ENCODE data around the gene CWF19L1. TPM values are rescaled to one million over a fixed set of nuclear protein-coding genes. Genes with fewer than 3 reads are reported as not detected.

CWF19L1 gene
- total and polyA plus RNA-seq, 2 donors (not counting 1 experiment from before 2014, with no cell fraction given): 16.0 to 17.3 TPM

DNA sequence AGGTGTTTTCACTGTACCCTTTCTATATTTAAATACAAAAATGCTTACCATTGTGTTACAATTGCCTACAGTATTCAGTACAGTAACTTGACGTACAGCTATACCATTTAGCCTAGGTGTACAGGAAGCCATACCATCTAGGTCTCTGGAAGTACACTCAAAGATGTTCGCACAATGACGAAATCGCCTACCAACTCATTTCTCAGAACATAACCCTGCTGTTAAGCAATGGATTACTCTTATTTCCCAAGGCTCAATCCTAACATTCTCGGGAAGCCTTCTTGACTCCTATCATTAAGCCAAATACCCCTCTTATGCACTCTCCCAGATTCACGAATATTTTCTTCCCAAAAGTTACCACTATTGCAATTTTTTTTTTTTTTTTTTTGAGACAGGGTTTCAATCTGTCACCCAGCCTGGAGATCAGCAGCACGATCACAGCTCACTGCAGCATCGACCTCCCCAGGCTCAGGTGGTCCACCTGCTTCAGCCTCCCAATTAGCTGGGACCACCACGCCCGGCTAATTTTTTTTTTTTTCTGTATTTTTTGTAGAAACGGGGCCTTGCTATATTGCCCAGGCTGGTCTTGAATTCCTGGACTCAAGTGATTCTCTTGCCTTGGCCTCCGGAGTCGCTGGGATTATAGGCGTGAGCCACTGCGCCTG is 1.5 kb downstream of the CWF19L1 start:
- Histone ChIP-seq H3K4me1 (ENCODE audit: control insufficient read depth, extremely low read depth, insufficient read depth, low read length) (no peaks in the 10 kb centered on the region), H3K4me2 (ENCODE audit: extremely low read depth, insufficient read depth, low read length) (peak overlapping the region; percentile 83), H4K20me1 (ENCODE audit: control insufficient read depth, extremely low read depth, insufficient read depth, low read length) (no peaks in the 10 kb centered on the region), H3K27me3 (ENCODE audit: control insufficient read depth, insufficient read depth, low read length) (no peaks in the 10 kb centered on the region), H3K36me3 (ENCODE audit: control insufficient read depth, insufficient read depth, low read length) (no peaks in the 10 kb centered on the region), H3K27ac (ENCODE audit: insufficient read depth, low read length) (no peak overlapping the region), H2AFZ (ENCODE audit: low read length) (no peak overlapping the region), H3K9me3 (ENCODE audit: control insufficient read depth, insufficient read depth, low read depth, low read length) (no peaks in the 10 kb centered on the region), H3K9ac (ENCODE audit: insufficient read depth, low read length) (no peak overlapping the region), H3K79me2 (ENCODE audit: control insufficient read depth, insufficient read depth, low read length) (peaks cover 11% of the 10 kb centered on the region), H3K4me3 (replicated peaks in 1 of 4; ENCODE audit: control extremely low read depth in 1 of 4, insufficient read depth in 1 of 4, low read depth in 3 of 4, low read length in 4 of 4) (peak overlapping the region in 2 of 4 experiments; percentile 18 to 96)
- TF ChIP-seq, protein P1, sequence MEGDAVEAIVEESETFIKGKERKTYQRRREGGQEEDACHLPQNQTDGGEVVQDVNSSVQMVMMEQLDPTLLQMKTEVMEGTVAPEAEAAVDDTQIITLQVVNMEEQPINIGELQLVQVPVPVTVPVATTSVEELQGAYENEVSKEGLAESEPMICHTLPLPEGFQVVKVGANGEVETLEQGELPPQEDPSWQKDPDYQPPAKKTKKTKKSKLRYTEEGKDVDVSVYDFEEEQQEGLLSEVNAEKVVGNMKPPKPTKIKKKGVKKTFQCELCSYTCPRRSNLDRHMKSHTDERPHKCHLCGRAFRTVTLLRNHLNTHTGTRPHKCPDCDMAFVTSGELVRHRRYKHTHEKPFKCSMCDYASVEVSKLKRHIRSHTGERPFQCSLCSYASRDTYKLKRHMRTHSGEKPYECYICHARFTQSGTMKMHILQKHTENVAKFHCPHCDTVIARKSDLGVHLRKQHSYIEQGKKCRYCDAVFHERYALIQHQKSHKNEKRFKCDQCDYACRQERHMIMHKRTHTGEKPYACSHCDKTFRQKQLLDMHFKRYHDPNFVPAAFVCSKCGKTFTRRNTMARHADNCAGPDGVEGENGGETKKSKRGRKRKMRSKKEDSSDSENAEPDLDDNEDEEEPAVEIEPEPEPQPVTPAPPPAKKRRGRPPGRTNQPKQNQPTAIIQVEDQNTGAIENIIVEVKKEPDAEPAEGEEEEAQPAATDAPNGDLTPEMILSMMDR (conservative IDR thresholded peaks at IDR 0.05 in 1 of 2, IDR thresholded peaks at IDR 0.05 in 1 of 2; ENCODE audit: low read depth in 1 of 2, low read length in 2 of 2): no peak
- TF ChIP-seq EZH2 (IDR thresholded peaks at IDR 0.05; ENCODE audit: low read length, missing control alignments): no peak
- peak in 1 of 2 donors; percentile 3 for DNase-seq (ENCODE audit: low read depth in 2 of 2)

DNA sequence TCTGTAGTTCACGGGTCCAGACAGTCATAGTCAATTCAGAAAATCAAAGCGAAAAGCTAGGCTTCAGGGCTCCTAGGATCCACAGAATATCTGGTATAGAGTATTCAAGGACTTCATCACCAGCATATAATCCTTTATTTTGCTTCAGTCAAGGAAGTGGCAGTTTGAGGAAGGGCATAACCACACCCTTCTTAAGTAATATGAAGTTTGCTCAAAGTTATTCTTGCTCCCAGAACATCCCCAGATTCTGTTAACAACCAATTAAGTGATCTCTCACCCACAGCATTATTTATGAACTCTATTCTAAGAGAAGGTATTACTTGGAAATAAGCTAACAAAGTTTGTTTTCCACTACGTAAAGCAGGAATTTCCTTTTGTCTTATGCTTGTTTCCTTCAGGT is 13.2 kb downstream of the CWF19L1 start:
- TF ChIP-seq EZH2 (IDR thresholded peaks at IDR 0.05; ENCODE audit: low read length, missing control alignments): no peak
- TF ChIP-seq, protein P1 (conservative IDR thresholded peaks at IDR 0.05 in 1 of 2, IDR thresholded peaks at IDR 0.05 in 1 of 2; ENCODE audit: low read depth in 1 of 2, low read length in 2 of 2): no peak
- Histone ChIP-seq H3K27me3 (ENCODE audit: control insufficient read depth, insufficient read depth, low read length) (no peaks in the 10 kb centered on the region), H3K27ac (ENCODE audit: insufficient read depth, low read length) (no peak overlapping the region), H3K36me3 (ENCODE audit: control insufficient read depth, insufficient read depth, low read length) (peaks cover 4% of the 10 kb centered on the region), H3K79me2 (ENCODE audit: control insufficient read depth, insufficient read depth, low read length) (no peaks in the 10 kb centered on the region), H3K9me3 (ENCODE audit: control insufficient read depth, insufficient read depth, low read depth, low read length) (no peaks in the 10 kb centered on the region), H3K4me1 (ENCODE audit: control insufficient read depth, extremely low read depth, insufficient read depth, low read length) (no peaks in the 10 kb centered on the region), H4K20me1 (ENCODE audit: control insufficient read depth, extremely low read depth, insufficient read depth, low read length) (no peaks in the 10 kb centered on the region), H3K4me2 (ENCODE audit: extremely low read depth, insufficient read depth, low read length) (no peak overlapping the region), H2AFZ (ENCODE audit: low read length) (no peak overlapping the region), H3K9ac (ENCODE audit: insufficient read depth, low read length) (no peak overlapping the region), H3K4me3 (replicated peaks in 1 of 4; ENCODE audit: control extremely low read depth in 1 of 4, insufficient read depth in 1 of 4, low read depth in 3 of 4, low read length in 4 of 4) (no peak overlapping the region)
- no peak for DNase-seq (ENCODE audit: low read depth in 2 of 2)

DNA sequence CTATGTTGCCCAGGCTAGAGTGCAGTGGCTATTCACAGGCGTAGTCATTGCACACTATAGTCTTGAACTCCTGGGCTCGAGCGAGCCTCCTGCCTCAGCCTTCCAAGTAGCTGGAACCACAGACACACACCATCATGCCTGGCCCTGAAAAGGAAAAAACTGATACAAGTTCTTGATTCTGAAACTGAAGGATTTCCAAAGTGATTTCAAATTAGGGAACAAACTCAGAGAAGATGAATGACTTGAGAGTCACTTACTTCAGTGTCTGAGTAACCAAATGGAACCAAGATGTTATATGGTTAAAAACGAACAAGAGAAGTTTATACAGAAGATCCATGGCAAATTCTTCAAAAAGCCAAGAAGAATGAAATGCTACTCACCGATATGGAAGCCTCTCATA is 14.4 kb downstream of the CWF19L1 start:
- Histone ChIP-seq H3K4me1 (ENCODE audit: control insufficient read depth, extremely low read depth, insufficient read depth, low read length) (no peaks in the 10 kb centered on the region), H3K4me2 (ENCODE audit: extremely low read depth, insufficient read depth, low read length) (no peak overlapping the region), H3K36me3 (ENCODE audit: control insufficient read depth, insufficient read depth, low read length) (peaks cover 12% of the 10 kb centered on the region), H3K79me2 (ENCODE audit: control insufficient read depth, insufficient read depth, low read length) (no peaks in the 10 kb centered on the region), H3K9me3 (ENCODE audit: control insufficient read depth, insufficient read depth, low read depth, low read length) (no peaks in the 10 kb centered on the region), H4K20me1 (ENCODE audit: control insufficient read depth, extremely low read depth, insufficient read depth, low read length) (no peaks in the 10 kb centered on the region), H3K9ac (ENCODE audit: insufficient read depth, low read length) (no peak overlapping the region), H3K4me3 (replicated peaks in 1 of 4; ENCODE audit: control extremely low read depth in 1 of 4, insufficient read depth in 1 of 4, low read depth in 3 of 4, low read length in 4 of 4) (no peak overlapping the region), H2AFZ (ENCODE audit: low read length) (no peak overlapping the region), H3K27ac (ENCODE audit: insufficient read depth, low read length) (no peak overlapping the region), H3K27me3 (ENCODE audit: control insufficient read depth, insufficient read depth, low read length) (no peaks in the 10 kb centered on the region)
- TF ChIP-seq EZH2 (IDR thresholded peaks at IDR 0.05; ENCODE audit: low read length, missing control alignments): no peak
- TF ChIP-seq, protein P1 (conservative IDR thresholded peaks at IDR 0.05 in 1 of 2, IDR thresholded peaks at IDR 0.05 in 1 of 2; ENCODE audit: low read depth in 1 of 2, low read length in 2 of 2): no peak
- DNase-seq (ENCODE audit: low read depth in 2 of 2): no peak
